ENCODE results near the gene SORL1.
"Not testable (repeated sequence)": the region's sequence is repeated elsewhere in the genome, so short reads cannot be mapped to it uniquely, and the experiment has no call there.

SORL1 gene, protein sequence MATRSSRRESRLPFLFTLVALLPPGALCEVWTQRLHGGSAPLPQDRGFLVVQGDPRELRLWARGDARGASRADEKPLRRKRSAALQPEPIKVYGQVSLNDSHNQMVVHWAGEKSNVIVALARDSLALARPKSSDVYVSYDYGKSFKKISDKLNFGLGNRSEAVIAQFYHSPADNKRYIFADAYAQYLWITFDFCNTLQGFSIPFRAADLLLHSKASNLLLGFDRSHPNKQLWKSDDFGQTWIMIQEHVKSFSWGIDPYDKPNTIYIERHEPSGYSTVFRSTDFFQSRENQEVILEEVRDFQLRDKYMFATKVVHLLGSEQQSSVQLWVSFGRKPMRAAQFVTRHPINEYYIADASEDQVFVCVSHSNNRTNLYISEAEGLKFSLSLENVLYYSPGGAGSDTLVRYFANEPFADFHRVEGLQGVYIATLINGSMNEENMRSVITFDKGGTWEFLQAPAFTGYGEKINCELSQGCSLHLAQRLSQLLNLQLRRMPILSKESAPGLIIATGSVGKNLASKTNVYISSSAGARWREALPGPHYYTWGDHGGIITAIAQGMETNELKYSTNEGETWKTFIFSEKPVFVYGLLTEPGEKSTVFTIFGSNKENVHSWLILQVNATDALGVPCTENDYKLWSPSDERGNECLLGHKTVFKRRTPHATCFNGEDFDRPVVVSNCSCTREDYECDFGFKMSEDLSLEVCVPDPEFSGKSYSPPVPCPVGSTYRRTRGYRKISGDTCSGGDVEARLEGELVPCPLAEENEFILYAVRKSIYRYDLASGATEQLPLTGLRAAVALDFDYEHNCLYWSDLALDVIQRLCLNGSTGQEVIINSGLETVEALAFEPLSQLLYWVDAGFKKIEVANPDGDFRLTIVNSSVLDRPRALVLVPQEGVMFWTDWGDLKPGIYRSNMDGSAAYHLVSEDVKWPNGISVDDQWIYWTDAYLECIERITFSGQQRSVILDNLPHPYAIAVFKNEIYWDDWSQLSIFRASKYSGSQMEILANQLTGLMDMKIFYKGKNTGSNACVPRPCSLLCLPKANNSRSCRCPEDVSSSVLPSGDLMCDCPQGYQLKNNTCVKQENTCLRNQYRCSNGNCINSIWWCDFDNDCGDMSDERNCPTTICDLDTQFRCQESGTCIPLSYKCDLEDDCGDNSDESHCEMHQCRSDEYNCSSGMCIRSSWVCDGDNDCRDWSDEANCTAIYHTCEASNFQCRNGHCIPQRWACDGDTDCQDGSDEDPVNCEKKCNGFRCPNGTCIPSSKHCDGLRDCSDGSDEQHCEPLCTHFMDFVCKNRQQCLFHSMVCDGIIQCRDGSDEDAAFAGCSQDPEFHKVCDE (N-terminal part only)

DNA sequence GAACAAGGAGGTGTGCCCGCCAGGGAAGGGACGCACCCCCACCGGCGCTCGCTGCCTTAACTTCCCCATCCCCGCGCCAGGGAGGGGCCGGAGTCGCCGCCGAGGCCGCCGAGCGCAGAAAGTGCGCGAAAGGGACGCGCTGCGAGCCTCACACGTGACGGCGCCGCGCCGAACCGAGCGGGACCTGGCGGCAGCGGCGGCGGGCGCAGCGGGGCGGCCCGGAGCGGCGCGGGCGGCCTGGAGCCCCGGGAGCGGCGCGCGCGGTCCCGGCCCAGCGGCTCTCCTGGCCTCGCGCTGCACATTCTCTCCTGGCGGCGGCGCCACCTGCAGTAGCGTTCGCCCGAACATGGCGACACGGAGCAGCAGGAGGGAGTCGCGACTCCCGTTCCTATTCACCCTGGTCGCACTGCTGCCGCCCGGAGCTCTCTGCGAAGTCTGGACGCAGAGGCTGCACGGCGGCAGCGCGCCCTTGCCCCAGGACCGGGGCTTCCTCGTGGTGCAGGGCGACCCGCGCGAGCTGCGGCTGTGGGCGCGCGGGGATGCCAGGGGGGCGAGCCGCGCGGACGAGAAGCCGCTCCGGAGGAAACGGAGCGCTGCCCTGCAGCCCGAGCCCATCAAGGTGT is at the start of gene SORL1:
TSS of gene SORL1 (plus strand) at position 329 of the 623 bp plus-strand sequence. CDS start at position 347, 18 bp downstream.
- in situ Hi-C loops (cut with MboI; ENCODE audit: low sequenced_read_pairs) = no loop called here

DNA sequence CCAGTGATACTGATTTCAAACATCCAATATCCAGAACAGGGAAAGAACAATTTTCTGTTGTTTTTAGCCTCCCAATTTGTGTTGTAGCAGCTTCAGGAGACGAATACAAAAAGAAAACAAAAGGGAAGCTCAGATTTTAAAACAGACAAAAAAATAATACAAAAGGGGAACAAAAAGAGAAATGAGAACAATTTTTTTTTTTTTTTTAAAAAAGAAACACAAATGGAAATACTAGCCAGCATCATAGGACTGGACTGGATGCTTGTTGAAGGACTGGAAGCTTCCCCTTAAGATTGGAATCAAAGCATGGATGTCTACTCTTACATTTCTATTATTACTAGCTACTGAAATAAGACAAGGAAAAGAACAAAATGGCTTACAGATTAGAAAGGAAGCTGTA is 46.5 kb upstream of the SORL1 start:
- in situ Hi-C loops (cut with MboI; ENCODE audit: low sequenced_read_pairs) = no loop called here

DNA sequence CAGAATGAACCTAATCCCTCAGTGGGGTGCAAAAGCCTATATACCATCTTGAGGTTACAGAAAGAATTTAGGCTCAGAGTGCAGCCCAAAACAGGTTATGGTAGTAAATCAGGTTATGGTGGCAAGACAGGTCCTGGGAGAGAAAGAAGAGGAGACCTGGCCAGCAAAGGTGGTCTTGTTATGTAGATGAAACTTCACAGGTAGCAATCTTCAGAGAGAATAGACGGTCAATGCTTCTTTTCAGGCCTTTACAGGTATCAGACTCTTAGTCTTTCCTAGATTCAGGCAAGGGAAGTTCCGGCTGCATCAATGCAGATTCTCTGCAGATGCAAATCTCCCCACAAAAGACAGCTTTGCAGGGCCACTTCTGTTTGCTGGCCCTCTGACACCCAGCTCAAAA is 45.8 kb upstream of the SORL1 start:
- in situ Hi-C loops (cut with MboI; ENCODE audit: low sequenced_read_pairs) = no loop called here

DNA sequence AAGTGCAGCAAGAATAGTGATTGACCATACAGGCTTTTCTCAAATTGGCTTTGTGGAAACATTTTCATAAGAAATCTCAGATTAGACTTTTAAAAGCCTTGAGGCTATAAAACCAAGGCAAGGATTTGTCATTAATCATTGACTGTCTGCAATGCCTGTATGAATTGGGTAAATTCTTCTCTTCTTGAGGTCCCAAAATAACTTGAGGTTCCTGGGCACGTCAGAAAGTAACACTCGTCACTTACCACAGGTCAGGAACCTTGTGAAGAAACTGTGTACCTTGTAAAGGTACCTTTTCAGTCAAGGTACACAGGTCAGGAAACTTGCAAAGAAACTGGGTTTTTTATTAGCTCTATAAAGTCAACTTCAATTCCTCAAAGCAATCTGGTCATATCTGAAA is 43.3 kb upstream of the SORL1 start:
- in situ Hi-C loops (cut with MboI; ENCODE audit: low sequenced_read_pairs) = no loop called here

DNA sequence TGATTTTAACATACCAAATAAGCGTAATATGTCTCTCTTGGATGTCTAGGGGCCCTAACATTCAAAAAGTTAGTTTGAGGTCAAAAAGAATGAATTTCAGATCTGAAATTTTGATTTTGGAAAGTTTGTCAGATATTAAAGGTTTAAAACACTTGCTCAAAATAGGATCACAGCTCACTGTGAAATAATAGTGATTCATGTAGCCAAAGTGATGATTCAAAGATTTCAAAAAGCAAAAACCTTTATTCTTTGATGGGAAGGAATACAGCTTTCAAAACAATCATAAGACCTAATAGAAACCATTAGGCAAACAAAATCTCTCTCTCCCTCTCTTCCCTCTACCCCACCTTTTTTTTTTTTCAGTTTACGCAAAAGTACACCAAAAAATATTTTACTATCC is 42.1 kb upstream of the SORL1 start:
- in situ Hi-C loops (cut with MboI; ENCODE audit: low sequenced_read_pairs) = not testable (repeated sequence)

DNA sequence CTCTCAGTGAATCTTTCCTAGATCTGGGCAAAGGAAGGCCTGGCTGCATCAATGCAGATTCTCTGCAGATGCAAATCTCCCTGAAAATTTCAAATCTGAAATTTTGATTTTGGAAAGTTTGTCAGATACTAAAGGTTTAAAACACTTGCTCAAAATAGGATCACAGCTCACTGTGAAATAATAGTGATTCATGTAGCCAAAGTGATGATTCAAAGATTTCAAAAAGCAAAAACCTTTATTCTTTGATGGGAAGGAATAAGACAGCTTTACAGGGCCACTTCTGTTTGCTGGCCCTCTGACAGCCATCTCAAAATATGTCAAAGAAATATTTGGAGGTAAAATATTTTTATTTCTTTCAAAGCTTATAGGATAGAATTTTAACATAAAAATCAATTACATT is 40.8 kb upstream of the SORL1 start:
- in situ Hi-C loops (cut with MboI; ENCODE audit: low sequenced_read_pairs) = not testable (repeated sequence)

DNA sequence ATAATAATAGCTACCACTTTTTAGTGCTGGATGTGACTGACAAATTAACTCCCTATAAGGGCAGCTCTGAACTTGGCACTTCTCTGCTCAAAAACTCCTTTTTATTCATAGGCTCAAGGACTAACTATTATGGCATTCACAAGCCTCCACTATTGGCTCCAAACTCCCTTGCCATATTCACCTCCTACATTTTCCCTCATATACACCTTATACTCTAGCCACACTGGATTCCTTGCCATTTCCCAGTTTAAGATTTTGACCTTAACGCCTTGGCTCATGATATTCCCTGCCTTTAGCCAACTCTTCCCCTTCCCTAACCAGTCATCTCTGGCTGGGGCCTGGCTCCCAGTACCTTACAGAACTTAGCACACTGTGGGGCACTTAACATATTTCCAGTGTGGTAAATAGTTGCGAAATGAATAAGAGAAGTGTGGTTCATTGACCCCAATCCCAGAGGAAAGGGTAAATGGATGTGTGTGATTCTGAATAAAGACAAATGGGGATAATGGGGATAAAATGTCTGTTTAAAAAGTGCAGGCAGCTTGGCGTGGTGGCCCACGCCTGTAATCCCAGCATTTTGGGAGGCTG is 40.0 kb upstream of the SORL1 start:
- in situ Hi-C loops (cut with MboI; ENCODE audit: low sequenced_read_pairs) = no loop called here

DNA sequence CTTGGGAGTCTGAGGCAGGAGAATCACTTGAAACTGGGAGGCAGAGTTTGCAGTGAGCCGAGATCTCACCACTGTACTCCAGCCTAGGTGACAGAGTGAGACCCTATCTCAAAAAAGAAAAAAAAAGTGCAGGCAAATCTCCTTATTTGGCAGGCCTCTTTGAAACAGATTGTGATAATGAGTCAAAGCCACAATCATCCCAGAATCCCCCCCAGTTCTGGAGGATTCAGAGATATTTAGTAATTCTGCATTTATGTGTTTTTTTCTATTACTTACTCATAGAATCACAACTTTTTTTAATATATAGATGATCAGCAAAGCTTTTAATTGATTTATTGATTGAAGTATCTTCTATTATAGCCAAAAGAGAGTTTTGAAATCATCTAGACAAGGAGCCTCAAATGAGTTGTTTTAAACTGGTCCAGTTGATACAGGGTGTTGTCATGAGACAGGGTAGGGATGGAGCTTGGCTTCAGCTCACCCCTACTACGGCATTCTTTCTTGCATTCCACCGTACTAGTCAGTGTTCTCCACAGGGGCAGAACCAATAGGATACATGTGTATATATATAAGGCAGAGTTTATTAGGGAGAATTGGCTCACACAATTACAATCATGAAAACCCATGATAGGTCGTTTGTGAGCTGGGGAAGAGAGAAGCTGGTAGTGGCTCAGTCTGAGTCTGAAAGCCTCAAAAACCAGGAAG is 39.3 kb upstream of the SORL1 start:
- in situ Hi-C loops (cut with MboI; ENCODE audit: low sequenced_read_pairs) = no loop called here

DNA sequence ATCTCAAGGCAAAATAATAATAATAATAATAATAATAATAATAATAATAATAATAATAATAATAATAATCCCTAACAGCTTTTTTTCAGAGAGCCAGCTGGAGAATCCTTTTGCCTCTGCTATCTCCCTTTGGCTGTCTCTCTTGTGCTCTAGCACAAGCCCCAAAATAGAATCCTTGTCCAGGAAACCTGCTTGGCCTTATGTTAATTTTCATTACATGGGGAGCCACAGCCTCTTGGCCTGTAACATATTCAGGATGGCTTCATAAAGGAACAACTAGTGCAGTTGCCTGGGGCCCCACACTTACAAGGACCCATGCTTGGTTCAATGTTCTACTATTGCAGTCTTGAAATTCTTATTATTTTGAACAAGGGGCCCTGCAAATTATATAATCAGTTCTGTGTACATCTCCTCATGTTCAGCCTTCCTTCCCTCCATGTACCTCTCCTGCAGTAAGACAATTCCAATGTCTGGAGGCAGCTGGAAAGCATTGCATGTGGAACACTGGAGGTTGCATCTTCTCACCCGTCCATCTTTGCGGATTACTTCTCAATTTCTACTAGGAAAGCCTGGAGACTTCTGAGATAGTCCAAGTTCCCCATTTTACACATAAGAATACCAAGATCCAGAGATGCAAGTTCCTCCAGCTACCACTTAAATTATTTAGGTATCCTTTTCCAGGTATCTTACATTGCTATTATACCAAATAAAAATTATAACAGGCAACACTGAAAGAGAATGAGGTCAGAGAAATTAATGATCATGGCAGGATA is 37.8 kb upstream of the SORL1 start:
- in situ Hi-C loops (cut with MboI; ENCODE audit: low sequenced_read_pairs) = no loop called here

DNA sequence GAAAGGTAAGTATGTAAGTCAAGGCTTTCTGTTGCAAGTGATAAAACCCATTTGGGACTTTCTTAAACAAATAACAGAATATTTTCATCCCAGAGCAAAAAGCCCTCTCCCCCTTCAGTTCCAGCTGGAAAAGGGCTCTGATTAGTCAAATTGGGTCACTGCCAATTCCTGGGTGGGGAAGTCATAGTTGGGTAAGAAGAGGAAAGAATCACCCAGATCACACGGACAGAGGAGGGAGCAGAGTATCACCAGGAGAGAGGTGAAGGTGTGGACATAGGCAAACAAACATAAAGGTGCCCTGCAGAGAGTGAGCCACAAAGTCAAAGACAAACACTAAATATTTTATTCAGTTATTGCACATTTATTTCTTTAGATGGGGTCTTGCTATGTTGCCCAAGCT is 36.3 kb upstream of the SORL1 start:
- in situ Hi-C loops (cut with MboI; ENCODE audit: low sequenced_read_pairs) = no loop called here

DNA sequence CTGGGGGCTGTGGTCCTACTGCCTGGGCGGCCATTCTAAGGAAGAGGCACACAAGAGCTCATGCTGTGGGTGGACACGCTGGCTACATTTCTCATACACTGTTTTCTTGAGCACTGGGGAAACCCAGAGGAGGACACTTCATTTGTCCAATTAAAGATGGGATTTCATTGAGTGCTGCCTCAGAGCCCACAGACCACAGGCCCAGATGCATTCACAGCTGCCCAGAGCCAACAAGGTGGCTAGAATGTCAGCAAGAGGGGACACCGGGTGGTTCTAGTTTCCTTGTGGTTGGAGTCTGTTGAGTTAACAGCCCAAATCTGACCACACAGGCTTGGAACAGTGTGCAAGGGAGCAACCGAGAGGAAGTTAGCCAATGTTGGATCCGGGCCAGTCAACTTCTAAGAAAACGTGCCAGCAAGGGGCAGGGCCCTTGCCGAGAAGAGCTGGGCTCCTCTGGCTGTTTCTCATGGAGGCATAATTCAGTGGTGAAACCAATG is 35.0 kb upstream of the SORL1 start:
- in situ Hi-C loops (cut with MboI; ENCODE audit: low sequenced_read_pairs) = no loop called here

DNA sequence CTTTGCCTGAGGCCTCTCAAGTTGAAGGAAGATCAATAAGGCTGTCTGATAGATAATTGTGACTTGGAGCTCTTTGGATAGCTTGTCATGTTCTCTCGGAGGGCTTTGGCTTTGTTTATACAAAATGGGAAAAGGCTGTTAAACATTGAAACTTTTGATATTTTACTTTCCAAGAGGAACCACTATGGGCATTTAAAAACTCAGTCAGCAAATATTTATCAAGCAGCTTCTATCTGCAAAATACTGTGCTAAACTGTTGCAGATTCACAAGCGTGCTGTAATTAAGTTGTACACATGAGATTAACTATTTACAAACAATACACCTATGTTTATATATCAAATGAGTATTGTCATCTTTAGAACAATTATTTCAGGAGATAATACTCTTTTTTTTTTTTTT is 34.5 kb upstream of the SORL1 start:
- in situ Hi-C loops (cut with MboI; ENCODE audit: low sequenced_read_pairs) = no loop called here

DNA sequence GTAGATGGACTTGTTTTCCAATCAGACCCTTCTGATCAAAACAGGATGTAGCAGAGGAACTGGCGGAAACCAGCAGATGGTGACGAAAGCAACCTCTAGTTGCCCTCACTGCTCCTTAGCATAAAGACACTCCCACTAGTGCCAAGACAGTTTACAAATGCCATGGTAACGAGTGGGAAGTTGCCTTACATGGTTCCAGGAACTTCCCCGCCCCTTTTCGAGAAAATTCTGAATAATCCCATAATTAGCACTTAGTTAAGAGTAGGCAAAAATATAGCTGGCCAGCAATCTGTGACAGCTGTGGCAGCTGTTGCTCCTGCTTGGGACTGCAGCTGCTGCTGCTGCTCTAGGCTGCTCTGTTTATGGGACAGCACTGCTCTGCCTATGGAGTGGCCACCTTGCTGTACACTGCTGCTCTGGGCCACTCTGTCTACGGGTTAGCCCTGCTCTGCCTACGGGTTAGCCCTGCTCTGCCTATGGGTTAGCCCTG is 33.4 kb upstream of the SORL1 start:
- in situ Hi-C loops (cut with MboI; ENCODE audit: low sequenced_read_pairs) = no loop called here

DNA sequence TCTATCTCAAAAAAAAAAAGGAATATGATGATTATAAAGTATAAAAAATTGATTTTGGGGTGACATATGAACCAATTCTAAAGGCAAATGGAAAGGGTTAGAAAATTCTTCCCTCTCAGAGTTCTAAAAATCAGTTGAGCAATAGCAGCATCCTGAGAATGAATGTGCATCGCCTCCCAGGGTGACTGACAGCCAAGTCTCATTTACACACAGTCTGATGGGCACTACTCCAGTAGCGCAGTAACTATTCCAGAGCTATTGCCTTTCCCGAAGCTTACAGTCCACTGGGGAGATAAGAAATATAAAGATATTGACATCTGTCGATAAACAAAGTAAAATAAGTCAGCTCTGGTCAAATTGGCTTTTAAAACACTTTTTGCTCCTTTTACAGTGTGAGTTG is 32.3 kb upstream of the SORL1 start:
- in situ Hi-C loops (cut with MboI; ENCODE audit: low sequenced_read_pairs) = no loop called here

DNA sequence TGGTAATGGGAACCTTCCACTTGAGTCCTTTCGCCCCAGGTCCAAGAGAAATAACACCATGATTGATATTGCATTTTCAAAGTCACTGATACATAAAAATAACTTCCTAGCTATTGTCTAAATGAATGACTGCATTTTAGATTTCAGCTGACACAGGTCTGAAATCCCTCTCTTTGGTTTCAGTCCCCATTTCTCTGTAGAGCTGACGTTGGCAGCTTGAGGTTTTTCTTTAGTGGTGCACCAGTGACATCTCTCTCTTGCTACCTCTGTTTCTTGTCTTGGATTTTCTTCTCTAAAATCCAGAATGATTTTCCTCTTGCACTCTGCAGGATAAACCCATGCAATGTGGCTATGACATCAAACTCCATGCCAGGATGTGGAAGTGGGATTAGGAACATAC is 31.7 kb upstream of the SORL1 start:
- in situ Hi-C loops (cut with MboI; ENCODE audit: low sequenced_read_pairs) = no loop called here

DNA sequence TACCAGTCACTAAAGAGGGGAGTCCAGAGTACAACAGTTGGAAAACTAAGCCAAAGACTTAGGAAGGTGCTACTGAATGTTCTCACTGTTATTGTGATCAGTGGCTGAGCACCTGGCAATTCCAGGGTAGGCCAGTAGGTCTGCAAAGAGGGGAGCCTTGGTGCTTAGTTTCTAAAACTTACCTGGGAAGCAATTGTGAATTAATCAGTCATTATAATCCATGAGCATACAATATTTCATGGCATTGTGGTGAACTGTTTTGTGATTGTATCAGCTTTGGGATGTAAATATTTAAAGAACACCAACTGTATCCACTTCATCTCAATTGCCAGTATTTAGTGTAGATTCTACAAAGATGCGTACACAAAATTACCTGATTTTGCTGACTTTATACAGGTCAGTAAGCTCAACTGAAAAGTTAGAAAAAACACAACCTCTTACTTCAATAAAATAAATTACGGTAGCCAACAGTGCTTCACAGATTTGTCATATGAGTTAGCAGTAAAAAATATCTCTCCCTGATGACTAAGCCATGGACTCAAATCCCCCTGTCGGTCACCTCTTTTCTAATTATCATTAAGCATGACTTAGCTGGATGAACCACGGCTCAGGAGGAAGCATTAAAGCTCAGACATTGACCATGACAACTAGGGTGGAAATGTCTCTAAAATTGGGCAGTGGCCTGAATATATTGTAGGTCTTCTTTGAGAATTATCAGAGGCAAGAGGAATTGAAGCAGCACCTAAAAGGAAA is 30.8 kb upstream of the SORL1 start:
- in situ Hi-C loops (cut with MboI; ENCODE audit: low sequenced_read_pairs) = no loop called here

DNA sequence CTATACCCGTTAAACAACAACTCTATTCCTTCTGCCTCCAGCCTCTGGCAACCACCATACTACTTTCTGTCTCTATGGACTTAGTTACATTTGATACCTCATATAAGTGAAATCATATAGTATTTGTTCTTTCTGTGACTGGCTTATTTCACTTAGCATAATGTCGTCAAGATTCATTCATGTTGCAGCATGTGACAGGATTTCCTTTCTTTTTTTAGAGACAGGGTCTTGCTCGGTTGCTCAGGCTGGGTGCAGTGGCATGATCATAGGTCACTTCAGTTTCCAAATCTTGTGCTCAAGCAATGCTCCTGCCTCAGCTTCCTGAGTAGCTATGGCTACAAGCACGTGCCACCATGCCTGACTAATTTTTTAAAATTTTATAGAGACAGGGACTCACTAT is 29.4 kb upstream of the SORL1 start:
- in situ Hi-C loops (cut with MboI; ENCODE audit: low sequenced_read_pairs) = no loop called here

DNA sequence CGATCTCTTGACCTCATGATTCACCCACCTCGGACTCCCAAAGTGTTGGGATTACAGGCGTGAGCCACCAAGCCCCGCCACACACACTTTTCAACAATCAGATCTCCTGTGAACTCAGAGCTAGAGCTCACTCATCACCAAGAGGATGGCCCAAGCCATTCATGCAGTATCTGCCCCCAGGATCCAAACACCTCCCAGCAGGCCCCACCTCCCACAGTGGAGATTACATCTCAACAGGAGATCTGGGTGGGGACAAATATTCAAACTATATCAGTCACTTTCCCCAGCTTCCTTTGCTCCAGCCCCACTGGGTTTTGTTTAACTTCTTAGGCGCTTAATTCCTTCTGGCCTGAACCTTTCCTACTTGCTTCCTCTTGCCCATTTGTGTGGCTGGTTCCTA is 26.3 kb upstream of the SORL1 start:
- in situ Hi-C loops (cut with MboI; ENCODE audit: low sequenced_read_pairs) = no loop called here

Measured in HL-60/S4 treated with phorbol 12-myristate 13-acetate at 8.2 ng/mL for 4 days and 3 days (cell line).